WTC11 (cell line): ENCODE data around the gene PRPF8. TPM values are rescaled to one million over a fixed set of nuclear protein-coding genes. Genes with fewer than 3 reads are reported as not detected.

Experiments
- ATAC-seq: fragments of 200-7000 bp; cut with Tn5 transposase; 2 replicates; pipeline ENCODE4 v1.10.0; 2021; ENCODE audit warnings: mild to moderate bottlenecking, moderate library complexity
- CTCF ChIA-PET: fragments of 300-600 bp; sonication (Branson Sonifier 250); formaldehyde crosslinking; loops from one replicate; lab custom pipeline; 2021; ENCODE audit warnings: antibody characterized with exemption; lab: Charles Lee
- POLR2A ChIA-PET: fragments of 350-600 bp; sonication (Branson Sonifier 250); formaldehyde crosslinking; loops from one replicate; lab custom pipeline; 2021; ENCODE audit warnings: antibody characterized with exemption; lab: Charles Lee
- DNase-seq: peaks from one replicate; pipeline ENCODE4 v3.0.0; 2021; ENCODE audit warnings: low spot score
- H3K27ac Mint-ChIP-seq: 2 replicates; pipeline ENCODE4 v1.8.0; 2021; ENCODE audit warnings: mixed read lengths
- H3K27me3 Mint-ChIP-seq: 2 replicates; pipeline ENCODE4 v1.8.0; 2021; ENCODE audit warnings: low read depth, mild to moderate bottlenecking, moderate library complexity, mixed read lengths
- H3K36me3 Mint-ChIP-seq: 2 replicates; pipeline ENCODE4 v1.8.0; 2021; ENCODE audit warnings: mixed read lengths
- H3K4me1 Mint-ChIP-seq: 2 replicates; pipeline ENCODE4 v1.8.0; 2022; ENCODE audit warnings: mixed read lengths
- H3K4me3 Mint-ChIP-seq: 2 replicates; pipeline ENCODE4 v1.8.0; 2021; ENCODE audit warnings: mild to moderate bottlenecking, moderate library complexity, mixed read lengths
- H3K9me3 Mint-ChIP-seq: 2 replicates; pipeline ENCODE4 v1.8.0; 2021; ENCODE audit warnings: mixed read lengths
- ARID4B ChIP-seq: sonication (generic); formaldehyde crosslinking; IDR thresholded peaks from 2 replicates; pipeline ENCODE4 v1.8.0; 2023; ENCODE audit warnings: missing genetic modification reagents, mild to moderate bottlenecking, borderline replicate concordance
- CDX4 ChIP-seq: fragments of 250-450 bp; sonication (Bioruptor Pico); IDR thresholded peaks from 2 replicates; pipeline ENCODE4 v1.9.0; 2021; ENCODE audit warnings: moderate library complexity, mild to moderate bottlenecking, inconsistent platforms, borderline replicate concordance
- GRHL2 ChIP-seq: fragments of 250-450 bp; sonication (Bioruptor Pico); IDR thresholded peaks from 2 replicates; pipeline ENCODE4 v1.8.0; 2022; ENCODE audit warnings: mild to moderate bottlenecking, moderate library complexity; ENCODE audit not compliant: insufficient replicate concordance, severe bottlenecking
- IRF1 ChIP-seq: sonication (generic); formaldehyde crosslinking; IDR thresholded peaks from 2 replicates; pipeline ENCODE4 v1.8.0; 2023; ENCODE audit warnings: missing genetic modification reagents
- JAZF1 ChIP-seq: fragments of 250-450 bp; sonication (Bioruptor Pico); IDR thresholded peaks from 2 replicates; pipeline ENCODE4 v1.9.0; 2021; ENCODE audit warnings: moderate library complexity, mild to moderate bottlenecking, inconsistent platforms
- MLX ChIP-seq: sonication (generic); formaldehyde crosslinking; IDR thresholded peaks from 2 replicates; pipeline ENCODE4 v1.8.1; 2023; ENCODE audit warnings: mild to moderate bottlenecking, missing genetic modification reagents, moderate library complexity
- NFE2L1 ChIP-seq: sonication (generic); formaldehyde crosslinking; IDR thresholded peaks from 2 replicates; pipeline ENCODE4 v1.8.1; 2023; ENCODE audit warnings: missing genetic modification reagents
- PRRX2 ChIP-seq: fragments of 250-450 bp; sonication (Bioruptor Pico); IDR thresholded peaks from 2 replicates; pipeline ENCODE4 v1.8.0; 2021; ENCODE audit warnings: mild to moderate bottlenecking
- RORB ChIP-seq: fragments of 250-450 bp; sonication (Bioruptor Pico); IDR thresholded peaks from 2 replicates; pipeline ENCODE4 v1.9.0; 2021; ENCODE audit warnings: mild to moderate bottlenecking
- SMAD3 ChIP-seq: sonication (generic); formaldehyde crosslinking; IDR thresholded peaks from 2 replicates; pipeline ENCODE4 v1.8.0; 2022; ENCODE audit warnings: missing genetic modification reagents, mild to moderate bottlenecking, borderline replicate concordance
- ZNF138 ChIP-seq: sonication (generic); formaldehyde crosslinking; conservative IDR thresholded peaks from 2 replicates; pipeline ENCODE4 v1.8.1; 2022; ENCODE audit warnings: mild to moderate bottlenecking, moderate library complexity, missing genetic modification reagents
- ZNF317 ChIP-seq: sonication (generic); formaldehyde crosslinking; IDR thresholded peaks from 2 replicates; pipeline ENCODE4 v1.8.1; 2023; ENCODE audit warnings: low read depth, mild to moderate bottlenecking, moderate library complexity, missing genetic modification reagents, borderline replicate concordance
- ZNF396 ChIP-seq: fragments of 250-450 bp; sonication (Bioruptor Pico); IDR thresholded peaks from 2 replicates; pipeline ENCODE4 v1.8.0; 2021; ENCODE audit warnings: mild to moderate bottlenecking, moderate library complexity, borderline replicate concordance
- ZNF423 ChIP-seq: fragments of 250-450 bp; sonication (Bioruptor Pico); IDR thresholded peaks from 2 replicates; pipeline ENCODE4 v2.1.2; 2022; ENCODE audit warnings: mild to moderate bottlenecking, moderate library complexity
- ZNF671 ChIP-seq: fragments of 250-450 bp; sonication (Bioruptor Pico); IDR thresholded peaks from 2 replicates; pipeline ENCODE4 v1.8.0; 2021; ENCODE audit warnings: mild to moderate bottlenecking
- total RNA-seq: library from RNA; stranded (reverse); gene quantifications from 3 replicates; pipeline ENCODE4 v1.2.3, GENCODE V29; 2021

Gene PRPF8
- total RNA-seq, 1 experiment from 2014 or later: 388 TPM

GRCh38 chr17:1713160-1713877, 28.7 kb upstream of the PRPF8 start (continued):
- TF ChIP-seq IRF1 (CRISPR knock-in tag) (no peak), ZNF317 (CRISPR knock-in tag) (no peak)

- no peak for DNase-seq
- peaks cover 12% of the 10 kb centered on the region for H3K27me3 Mint-ChIP-seq
- H3K27ac Mint-ChIP-seq: no peak overlapping the region
- TF ChIP-seq JAZF1 (CRISPR knock-in tag) (no peak), PRRX2 (CRISPR knock-in tag) (no peak), ZNF396 (no peak), ZNF423 (CRISPR knock-in tag) (no peak), ARID4B (no peak), NFE2L1 (no peak), ZNF138 (CRISPR knock-in tag) (no peak), CDX4 (CRISPR knock-in tag) (no peak), MLX (CRISPR knock-in tag) (no peak)
- TF ChIP-seq, all 79 proteins: peak for 0
- no peak for ATAC-seq
- no peaks in the 10 kb centered on the region for H3K9me3 Mint-ChIP-seq
- CTCF ChIA-PET: interaction anchor here (1.6 to 5.7 kb wide), 3 partner anchors 28 to 72 kb away, joined by 3 to 64 read pairs (median 6); partner anchors contain the start of gene PRPF8
- POLR2A ChIA-PET: no interaction called here
- peak overlapping the region; percentile 38; the same call in 1 of the 2 replicates for H3K4me3 Mint-ChIP-seq
- H3K4me1 Mint-ChIP-seq: peaks cover 15% of the 10 kb centered on the region
- no peaks in the 10 kb centered on the region for H3K36me3 Mint-ChIP-seq
Observed at GRCh38 chr17:1712271-1712670, 27.6 kb upstream of the PRPF8 start.

- CTCF ChIA-PET: interaction anchor here (1.3 to 1.8 kb wide), 2 partner anchors 10 to 43 kb away, joined by 4 to 9 read pairs; no protein-coding TSS in a partner anchor
- no peaks in the 10 kb centered on the region for H3K36me3 Mint-ChIP-seq
- POLR2A ChIA-PET: no interaction called here
- no peak for DNase-seq
- peak overlapping the region; percentile 38; the same call in 1 of the 2 replicates for H3K4me3 Mint-ChIP-seq
- no peaks in the 10 kb centered on the region for H3K9me3 Mint-ChIP-seq
- H3K27ac Mint-ChIP-seq: no peak overlapping the region
- ATAC-seq: no peak
- peaks cover 12% of the 10 kb centered on the region for H3K27me3 Mint-ChIP-seq
- peaks cover 15% of the 10 kb centered on the region for H3K4me1 Mint-ChIP-seq
- TF ChIP-seq RORB (CRISPR knock-in tag): no peak
- no peak for TF ChIP-seq GRHL2
- TF ChIP-seq ZNF396: no peak
- no peak for TF ChIP-seq ZNF671 (CRISPR knock-in tag)
- no peak for TF ChIP-seq IRF1 (CRISPR knock-in tag)
- TF ChIP-seq PRRX2 (CRISPR knock-in tag): no peak
- TF ChIP-seq ARID4B: no peak
- no peak for TF ChIP-seq SMAD3 (CRISPR knock-in tag)
Observed at GRCh38 chr17:1711804-1712203, 27.1 kb upstream of the PRPF8 start.
